DND-41 (cell line): ENCODE data around the gene RBM43.
"Not testable (repeated sequence)": the region's sequence is repeated elsewhere in the genome, so short reads cannot be mapped to it uniquely, and the experiment has no call there.

Experiments
- EZH2 ChIP-seq: IDR thresholded peaks from 3 replicates; pipeline ENCODE4 v1.6.1; 2012; ENCODE audit warnings: borderline replicate concordance, low read depth, mild to moderate bottlenecking, moderate library complexity, low read length, inconsistent platforms; ENCODE audit not compliant: severe bottlenecking
- TF ChIP-seq, protein P1 (sequence below): IDR thresholded peaks from 2 replicates; pipeline ENCODE4 v1.5.1; 2012; ENCODE audit warnings: borderline replicate concordance, low read length, moderate library complexity, mild to moderate bottlenecking; ENCODE audit not compliant: poor library complexity, severe bottlenecking; ENCODE audit errors: extremely low read depth

- TF ChIP-seq, protein P1, sequence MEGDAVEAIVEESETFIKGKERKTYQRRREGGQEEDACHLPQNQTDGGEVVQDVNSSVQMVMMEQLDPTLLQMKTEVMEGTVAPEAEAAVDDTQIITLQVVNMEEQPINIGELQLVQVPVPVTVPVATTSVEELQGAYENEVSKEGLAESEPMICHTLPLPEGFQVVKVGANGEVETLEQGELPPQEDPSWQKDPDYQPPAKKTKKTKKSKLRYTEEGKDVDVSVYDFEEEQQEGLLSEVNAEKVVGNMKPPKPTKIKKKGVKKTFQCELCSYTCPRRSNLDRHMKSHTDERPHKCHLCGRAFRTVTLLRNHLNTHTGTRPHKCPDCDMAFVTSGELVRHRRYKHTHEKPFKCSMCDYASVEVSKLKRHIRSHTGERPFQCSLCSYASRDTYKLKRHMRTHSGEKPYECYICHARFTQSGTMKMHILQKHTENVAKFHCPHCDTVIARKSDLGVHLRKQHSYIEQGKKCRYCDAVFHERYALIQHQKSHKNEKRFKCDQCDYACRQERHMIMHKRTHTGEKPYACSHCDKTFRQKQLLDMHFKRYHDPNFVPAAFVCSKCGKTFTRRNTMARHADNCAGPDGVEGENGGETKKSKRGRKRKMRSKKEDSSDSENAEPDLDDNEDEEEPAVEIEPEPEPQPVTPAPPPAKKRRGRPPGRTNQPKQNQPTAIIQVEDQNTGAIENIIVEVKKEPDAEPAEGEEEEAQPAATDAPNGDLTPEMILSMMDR, result not testable (repeated sequence)
- TF ChIP-seq EZH2, result not testable (repeated sequence)
Observed at GRCh38 chr2:151310313-151310712, 48.6 kb upstream of the RBM43 start.
